ENCODE results near the gene PACSIN3.
A peak's percentile ranks its signal among the peaks of the same experiment; 100 is the strongest.
"Not testable (repeated sequence)": the region's sequence is repeated elsewhere in the genome, so short reads cannot be mapped to it uniquely, and the experiment has no call there.

Gene PACSIN3

DNA sequence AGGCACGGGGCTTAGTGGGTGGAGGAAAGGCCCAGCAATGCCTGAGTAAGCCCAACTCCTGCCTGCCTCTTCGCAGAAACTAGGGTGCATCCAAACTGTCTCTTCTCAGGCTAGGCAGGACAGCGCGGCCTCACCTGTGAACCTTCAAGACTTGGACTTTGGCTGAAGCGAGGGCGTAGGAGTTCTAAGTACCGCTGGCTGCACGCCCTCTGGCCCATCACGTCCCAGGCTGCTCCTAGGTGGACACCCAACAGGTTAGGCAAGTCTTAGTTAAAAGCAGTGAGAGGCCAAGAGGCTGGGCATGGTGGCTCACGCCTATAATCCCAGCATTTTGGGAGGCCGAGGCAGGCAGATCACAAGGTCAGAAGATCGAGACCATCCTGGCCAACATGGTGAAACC is 26.7 kb upstream of the PACSIN3 start:
- H3K4me3 Mint-ChIP-seq: no peak overlapping the region
- peaks cover 13% of the 10 kb centered on the region for H3K36me3 Mint-ChIP-seq (ENCODE audit: insufficient read depth)
- H3K9me3 Mint-ChIP-seq: no peaks in the 10 kb centered on the region
- peaks cover 28 to 32% of the 10 kb centered on the region in 2 donors for H3K4me1 Mint-ChIP-seq (ENCODE audit: low read depth in 2 of 2)
- ATAC-seq (replicated peaks) (no peak), DNase-seq (no peak)
- H3K27ac Mint-ChIP-seq: peak overlapping the region in 1 of 2 donors; percentile 96
- H3K27me3 Mint-ChIP-seq: no peaks in the 10 kb centered on the region

DNA sequence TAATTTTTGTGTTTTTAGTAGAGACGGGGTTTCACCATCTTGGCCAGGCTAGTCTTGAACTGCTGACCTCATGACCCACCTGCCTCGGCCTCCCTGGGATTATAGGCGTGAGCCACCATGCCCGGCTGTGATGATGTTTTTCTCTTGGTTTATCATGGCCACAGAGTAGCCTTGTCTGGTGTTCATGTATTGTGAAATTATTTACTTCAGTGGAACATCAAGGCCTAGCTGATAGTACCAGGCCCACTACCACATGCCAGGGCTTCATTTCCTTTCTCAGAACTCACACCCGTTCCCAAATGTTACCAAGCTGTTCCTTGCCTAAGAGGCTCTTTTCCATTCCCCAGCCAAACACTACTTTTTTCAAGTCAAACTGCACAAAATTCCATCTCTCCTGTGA is 22.4 kb upstream of the PACSIN3 start:
- Mint-ChIP-seq H3K9me3 (no peaks in the 10 kb centered on the region), H3K4me1 (ENCODE audit: low read depth in 2 of 2) (peaks cover 2% of the 10 kb centered on the region in 2 donors), H3K27me3 (no peaks in the 10 kb centered on the region), H3K4me3 (no peak overlapping the region), H3K27ac (no peak overlapping the region), H3K36me3 (ENCODE audit: insufficient read depth) (no peaks in the 10 kb centered on the region)
- ATAC-seq (replicated peaks) (no peak), DNase-seq (no peak)

DNA sequence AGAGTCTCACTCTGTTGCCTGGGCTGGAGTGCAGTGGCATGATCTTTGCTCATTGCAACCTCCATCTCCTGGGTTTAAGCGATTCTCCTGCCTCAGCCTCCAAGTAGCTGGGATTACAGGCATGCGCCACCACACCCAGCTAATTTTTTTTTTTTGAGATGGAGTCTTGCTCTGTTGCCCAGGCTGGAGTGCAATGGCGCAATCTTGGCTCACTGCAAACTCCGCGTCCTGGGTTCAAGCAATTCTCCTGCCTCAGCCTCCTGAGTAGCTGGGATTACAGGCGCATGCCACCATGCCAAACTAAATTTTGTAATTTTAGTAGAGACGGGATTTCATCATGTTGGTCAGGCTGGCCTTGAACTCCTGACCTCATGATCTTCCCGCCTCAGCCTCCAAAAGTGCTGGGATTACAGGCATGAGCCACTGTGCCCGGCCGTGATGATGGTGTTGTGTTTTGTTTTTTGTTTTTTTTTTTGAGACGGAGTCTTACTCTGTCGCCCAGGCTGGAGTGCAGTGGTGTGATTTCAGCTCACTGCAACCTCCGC is 21.8 kb upstream of the PACSIN3 start:
- ATAC-seq (replicated peaks); H3K27ac Mint-ChIP-seq; DNase-seq; H3K4me1 Mint-ChIP-seq (ENCODE audit: low read depth in 2 of 2); H3K4me3 Mint-ChIP-seq; H3K36me3 Mint-ChIP-seq (ENCODE audit: insufficient read depth); H3K27me3 Mint-ChIP-seq; H3K9me3 Mint-ChIP-seq: not testable (repeated sequence)

- ATAC-seq (replicated peaks) (no peak), DNase-seq (no peak)
- no peaks in the 10 kb centered on the region for H3K36me3 Mint-ChIP-seq (ENCODE audit: insufficient read depth)
- no peaks in the 10 kb centered on the region for H3K27me3 Mint-ChIP-seq
- no peaks in the 10 kb centered on the region for H3K9me3 Mint-ChIP-seq
- H3K27ac Mint-ChIP-seq: no peak overlapping the region
- H3K4me1 Mint-ChIP-seq (ENCODE audit: low read depth in 2 of 2): no peaks in the 10 kb centered on the region
- H3K4me3 Mint-ChIP-seq: no peak overlapping the region
Observed at GRCh38 chr11:47207459-47207858, 21.2 kb upstream of the PACSIN3 start.

GRCh38 chr11:47206577-47206976 is 20.3 kb upstream of the PACSIN3 start:
- H3K4me1 Mint-ChIP-seq (ENCODE audit: low read depth in 2 of 2); H3K27me3 Mint-ChIP-seq; H3K36me3 Mint-ChIP-seq (ENCODE audit: insufficient read depth); ATAC-seq (replicated peaks); DNase-seq; H3K9me3 Mint-ChIP-seq; H3K4me3 Mint-ChIP-seq; H3K27ac Mint-ChIP-seq: not testable (repeated sequence)

DNA sequence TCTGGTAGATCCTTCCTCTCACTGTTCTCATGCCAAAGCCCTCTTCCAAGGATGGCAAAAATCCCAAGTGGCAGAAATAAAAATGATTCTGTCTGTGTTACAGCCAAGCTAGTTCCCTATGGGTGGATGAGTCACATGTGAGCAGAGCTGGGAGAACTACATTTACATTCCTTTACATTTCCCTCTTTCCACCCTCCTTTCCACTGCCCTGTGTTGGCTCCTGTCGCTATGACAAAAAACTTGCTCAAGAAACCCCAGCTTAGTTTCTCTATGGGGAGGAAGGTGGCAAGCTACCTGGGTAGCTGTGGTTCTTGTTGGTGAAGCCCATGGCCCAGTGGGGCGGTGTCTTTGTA is 18.4 kb upstream of the PACSIN3 start:
- no peaks in the 10 kb centered on the region for H3K27me3 Mint-ChIP-seq
- H3K4me3 Mint-ChIP-seq: no peak overlapping the region
- DNase-seq: no peak
- H3K36me3 Mint-ChIP-seq (ENCODE audit: insufficient read depth): peaks cover 3% of the 10 kb centered on the region
- H3K27ac Mint-ChIP-seq: no peak overlapping the region
- H3K9me3 Mint-ChIP-seq: no peaks in the 10 kb centered on the region
- ATAC-seq (replicated peaks): no peak
- H3K4me1 Mint-ChIP-seq (ENCODE audit: low read depth in 2 of 2): no peaks in the 10 kb centered on the region

DNA sequence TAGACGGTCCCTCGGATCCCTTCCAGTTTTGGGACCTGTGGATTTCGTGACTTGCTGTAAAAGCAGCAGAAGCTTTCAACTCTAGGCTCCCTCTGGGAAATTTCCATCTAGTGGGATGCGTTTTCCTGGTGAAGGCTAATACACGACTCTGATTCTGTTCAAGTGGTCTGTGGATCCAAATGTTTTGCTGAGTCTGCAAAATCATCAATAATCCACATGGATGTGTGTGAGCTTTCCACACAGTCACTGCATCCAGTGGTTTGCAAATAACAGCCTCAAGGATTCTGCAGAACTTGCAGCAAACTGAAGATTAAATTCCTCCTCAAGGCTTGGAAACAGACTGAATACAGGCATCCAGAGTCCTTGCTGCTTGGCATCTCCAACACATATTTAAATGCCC is 16.3 kb upstream of the PACSIN3 start:
- Mint-ChIP-seq H3K27me3 (peaks cover 0 to 7% of the 10 kb centered on the region in 2 donors), H3K4me3 (no peak overlapping the region), H3K4me1 (ENCODE audit: low read depth in 2 of 2) (no peaks in the 10 kb centered on the region), H3K9me3 (no peaks in the 10 kb centered on the region), H3K36me3 (ENCODE audit: insufficient read depth) (peaks cover 3% of the 10 kb centered on the region), H3K27ac (no peak overlapping the region)
- ATAC-seq (replicated peaks) (no peak), DNase-seq (no peak)

GRCh38 chr11:47201015-47201414 is 14.8 kb upstream of the PACSIN3 start:
- no peaks in the 10 kb centered on the region for H3K4me1 Mint-ChIP-seq (ENCODE audit: low read depth in 2 of 2)
- H3K9me3 Mint-ChIP-seq: no peaks in the 10 kb centered on the region
- H3K27me3 Mint-ChIP-seq: peaks cover 7 to 9% of the 10 kb centered on the region in 2 donors
- no peak overlapping the region for H3K4me3 Mint-ChIP-seq
- no peak for ATAC-seq (replicated peaks)
- H3K27ac Mint-ChIP-seq: no peak overlapping the region
- peaks cover 3% of the 10 kb centered on the region for H3K36me3 Mint-ChIP-seq (ENCODE audit: insufficient read depth)
- no peak for DNase-seq

DNA sequence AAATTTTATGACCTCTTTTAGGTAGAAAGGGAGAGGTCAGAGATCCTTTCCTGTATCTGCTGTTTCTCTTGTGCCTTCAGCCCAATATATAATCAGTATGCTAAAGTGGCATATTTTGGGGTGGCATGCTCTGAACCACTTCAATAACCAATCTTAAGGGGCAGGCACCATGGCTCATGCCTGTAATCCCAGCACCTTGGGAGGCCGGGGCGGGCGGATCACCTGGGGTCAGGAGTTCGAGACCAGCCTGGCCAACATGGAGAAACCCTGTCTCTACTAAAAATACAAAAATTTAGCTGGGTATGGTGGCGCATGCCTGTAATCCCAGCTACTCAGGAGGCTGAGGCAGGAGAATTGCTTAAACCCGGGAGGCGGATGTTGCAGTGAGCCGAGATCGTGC is 11.9 kb upstream of the PACSIN3 start:
- H3K36me3 Mint-ChIP-seq (ENCODE audit: insufficient read depth); ATAC-seq (replicated peaks): not testable (repeated sequence)

GRCh38 chr11:47192111-47192510 is 5.9 kb upstream of the PACSIN3 start:
- Mint-ChIP-seq H3K4me1 (ENCODE audit: low read depth in 2 of 2) (peaks cover 1 to 2% of the 10 kb centered on the region in 2 donors), H3K27me3 (peaks cover 6 to 53% of the 10 kb centered on the region in 2 donors), H3K9me3 (no peaks in the 10 kb centered on the region), H3K4me3 (no peak overlapping the region), H3K36me3 (ENCODE audit: insufficient read depth) (peaks cover 2% of the 10 kb centered on the region), H3K27ac (no peak overlapping the region)
- DNase-seq (no peak), ATAC-seq (replicated peaks) (no peak)

More for the DNA sequence above, 11.9 kb upstream of the PACSIN3 start:
- Mint-ChIP-seq H3K27ac (peak overlapping the region in 1 of 2 donors; percentile 51), H3K27me3 (peaks cover 7 to 27% of the 10 kb centered on the region in 2 donors)
- H3K9me3 Mint-ChIP-seq; H3K4me1 Mint-ChIP-seq (ENCODE audit: low read depth in 2 of 2); H3K4me3 Mint-ChIP-seq; DNase-seq: not testable (repeated sequence)

DNA sequence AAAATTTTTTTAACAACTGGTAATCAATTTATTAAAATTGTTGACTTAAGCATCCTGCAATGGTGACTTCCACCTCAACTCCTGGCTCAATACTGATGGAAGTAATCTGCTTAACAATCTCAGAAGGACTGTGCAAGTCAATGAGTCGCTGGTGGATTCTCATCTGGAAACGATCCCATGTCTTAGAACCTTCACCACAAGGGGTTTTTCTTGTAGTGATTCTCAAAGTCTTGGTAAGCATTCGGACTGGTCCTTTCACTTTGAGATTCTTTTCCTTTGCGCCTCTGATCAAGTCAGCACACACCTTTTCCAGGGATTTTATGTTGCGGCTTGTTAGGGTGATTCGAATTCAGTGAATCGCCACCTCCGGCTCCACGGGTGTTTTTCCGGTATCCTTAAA is 4.9 kb upstream of the PACSIN3 start:
- not testable (repeated sequence) for H3K27ac Mint-ChIP-seq, DNase-seq

GRCh38 chr11:47189100-47189834 is 3.0 kb upstream of the PACSIN3 start:
- ATAC-seq (replicated peaks): no peak
- Mint-ChIP-seq H3K9me3 (no peaks in the 10 kb centered on the region), H3K27me3 (peaks cover 12 to 39% of the 10 kb centered on the region in 2 donors), H3K4me3 (no peak overlapping the region), H3K27ac (no peak overlapping the region), H3K36me3 (ENCODE audit: insufficient read depth) (peaks cover 7% of the 10 kb centered on the region), H3K4me1 (ENCODE audit: low read depth in 2 of 2) (peaks cover 4% of the 10 kb centered on the region in 2 donors)
- no peak for DNase-seq

More for the DNA sequence above, 4.9 kb upstream of the PACSIN3 start:
- not testable (repeated sequence) for H3K4me1 Mint-ChIP-seq (ENCODE audit: low read depth in 2 of 2); H3K9me3 Mint-ChIP-seq; H3K4me3 Mint-ChIP-seq; ATAC-seq (replicated peaks); H3K36me3 Mint-ChIP-seq (ENCODE audit: insufficient read depth)
- peaks cover 6 to 52% of the 10 kb centered on the region in 2 donors for H3K27me3 Mint-ChIP-seq

DNA sequence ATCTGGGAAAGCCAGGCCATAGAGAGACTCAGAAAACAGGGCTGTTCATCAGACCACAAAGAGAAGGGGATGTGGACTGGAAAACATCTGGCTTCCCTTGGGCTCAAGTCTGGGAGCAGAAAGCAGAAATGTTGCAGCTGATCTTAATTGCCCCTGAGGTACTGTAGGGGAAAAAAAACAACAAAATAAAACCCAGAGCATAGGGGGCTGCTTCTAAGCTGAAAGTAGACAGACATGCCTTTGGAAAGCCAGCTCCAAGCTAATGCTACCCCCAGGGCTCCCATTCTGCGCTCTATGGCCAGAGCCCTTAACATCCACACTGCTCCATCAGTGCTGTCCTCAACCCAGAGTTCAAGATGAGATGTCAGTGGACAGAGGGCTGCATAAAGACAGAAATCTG is 2.0 kb upstream of the PACSIN3 start:
- Mint-ChIP-seq H3K36me3 (ENCODE audit: insufficient read depth) (peaks cover 7% of the 10 kb centered on the region), H3K27ac (no peak overlapping the region), H3K4me3 (no peak overlapping the region), H3K9me3 (no peaks in the 10 kb centered on the region), H3K27me3 (peaks cover 22 to 49% of the 10 kb centered on the region in 2 donors), H3K4me1 (ENCODE audit: low read depth in 2 of 2) (peaks cover 4% of the 10 kb centered on the region in 2 donors)
- DNase-seq: no peak
- no peak for ATAC-seq (replicated peaks)

- Mint-ChIP-seq H3K4me3 (peak overlapping the region; percentile 6 to 74), H3K9me3 (no peaks in the 10 kb centered on the region)
- no peak for ATAC-seq (replicated peaks)
Observed at GRCh38 chr11:47187723-47188122, 1.5 kb upstream of the PACSIN3 start.

More at GRCh38 chr11:47187723-47188122, 1.5 kb upstream of the PACSIN3 start:
- no peak for DNase-seq
- peaks cover 23 to 53% of the 10 kb centered on the region in 2 donors for H3K27me3 Mint-ChIP-seq
- H3K4me1 Mint-ChIP-seq (ENCODE audit: low read depth in 2 of 2): peaks cover 4% of the 10 kb centered on the region in 2 donors
- H3K27ac Mint-ChIP-seq: no peak overlapping the region
- peaks cover 7% of the 10 kb centered on the region for H3K36me3 Mint-ChIP-seq (ENCODE audit: insufficient read depth)

Data from effector memory CD8-positive, alpha-beta T cell (primary cell).